Neural cell (in vitro differentiated cells): ENCODE results near the gene UBXN1. TPM values are rescaled to one million over a fixed set of nuclear protein-coding genes. Genes with fewer than 3 reads are reported as not detected.
"Not testable (repeated sequence)": the region's sequence is repeated elsewhere in the genome, so short reads cannot be mapped to it uniquely, and the experiment has no call there.

Source experiments
- H2AFZ ChIP-seq: fragments of 200-600, 300-800 bp; sonication (generic), shearing (Covaris generic); 2 replicates; pipeline ENCODE4 v1.6.0; 2014; ENCODE audit warnings: low read depth, mild to moderate bottlenecking, antibody characterized with exemption, low read length, moderate library complexity
- H3F3A ChIP-seq: fragments of 200-600 bp; shearing (Covaris generic); 2 replicates; pipeline ENCODE4 v1.6.1; 2016; ENCODE audit warnings: mild to moderate bottlenecking, moderate library complexity, mixed read lengths, antibody characterized with exemption, low read length; ENCODE audit not compliant: insufficient read depth, poor library complexity, severe bottlenecking
- H3K27ac ChIP-seq: fragments of 200-600, 300-800 bp; sonication (generic), shearing (Covaris generic); 2 replicates; pipeline ENCODE4 v1.5.1; 2014; ENCODE audit warnings: mild to moderate bottlenecking, low read length, moderate library complexity
- H3K27me3 ChIP-seq: fragments of 300-800, 200-600 bp; sonication (generic), shearing (Covaris generic); 2 replicates; pipeline ENCODE4 v1.6.0; 2014; ENCODE audit warnings: mild to moderate bottlenecking, low read depth, low read length, moderate library complexity; ENCODE audit not compliant: insufficient read depth
- H3K36me3 ChIP-seq: fragments of 300-800, 200-600 bp; sonication (generic), shearing (Covaris generic); 2 replicates; pipeline ENCODE4 v1.5.1; 2014; ENCODE audit warnings: mild to moderate bottlenecking, antibody characterized with exemption, low read length, moderate library complexity; ENCODE audit not compliant: insufficient read depth
- H3K4me2 ChIP-seq: fragments of 300-800, 200-600 bp; sonication (generic), shearing (Covaris generic); 2 replicates; pipeline ENCODE4 v1.6.0; 2014; ENCODE audit warnings: mild to moderate bottlenecking, low read length
- H3K4me3 ChIP-seq: fragments of 300-800, 200-600 bp; sonication (generic), shearing (Covaris generic); 2 replicates; pipeline ENCODE4 v1.5.1; 2014; ENCODE audit warnings: mild to moderate bottlenecking, low read length, moderate library complexity
- H3K79me2 ChIP-seq: fragments of 200-600 bp; shearing (Covaris generic); replicated peaks from 2 replicates; pipeline ENCODE4 v1.6.0; 2014; ENCODE audit warnings: mild to moderate bottlenecking, low read length, moderate library complexity; ENCODE audit not compliant: insufficient read depth
- H3K9ac ChIP-seq: fragments of 300-800, 200-600 bp; sonication (generic), shearing (Covaris generic); 2 replicates; pipeline ENCODE4 v1.6.1; 2016; ENCODE audit warnings: mild to moderate bottlenecking, low read length, mixed read lengths
- H3K9me2 ChIP-seq: fragments of 200-600 bp; shearing (Covaris generic); 2 replicates; pipeline ENCODE4 v1.6.1; 2016; ENCODE audit warnings: mild to moderate bottlenecking, low read length, mixed read lengths; ENCODE audit not compliant: insufficient read depth
- H3K9me3 ChIP-seq: fragments of 200-600, 300-800 bp; sonication (generic), shearing (Covaris generic); 2 replicates; pipeline ENCODE4 v1.6.1; 2016; ENCODE audit warnings: mild to moderate bottlenecking, mixed run types, low read length, moderate library complexity, mixed read lengths
- H4K20me1 ChIP-seq: fragments of 200-600 bp; shearing (Covaris generic); 2 replicates; pipeline ENCODE4 v1.6.1; 2016; ENCODE audit warnings: mild to moderate bottlenecking, mixed run types; ENCODE audit not compliant: insufficient read depth
- CTCF ChIP-seq: fragments of 450-650 bp; IDR thresholded peaks from 2 replicates; pipeline ENCODE4 v1.5.1; 2014; ENCODE audit warnings: antibody characterized with exemption, mild to moderate bottlenecking, moderate library complexity; ENCODE audit not compliant: poor library complexity, severe bottlenecking
- EP300 ChIP-seq: fragments of 450-650 bp; conservative IDR thresholded peaks from 2 replicates; pipeline ENCODE4 v1.6.1; 2014; ENCODE audit warnings: antibody characterized with exemption, mild to moderate bottlenecking, moderate library complexity; ENCODE audit not compliant: poor library complexity, severe bottlenecking
- EZH2 ChIP-seq: fragments of 200-600, 300-800 bp; shearing (Covaris generic), sonication (generic); IDR thresholded peaks from 2 replicates; pipeline ENCODE4 v1.6.1; 2014; ENCODE audit warnings: antibody characterized with exemption, low read length, borderline replicate concordance, mild to moderate bottlenecking; ENCODE audit not compliant: insufficient read depth, poor library complexity, severe bottlenecking
- MXI1 ChIP-seq: fragments of 450-650 bp; conservative IDR thresholded peaks from 2 replicates; pipeline ENCODE4 v1.6.1; 2014; ENCODE audit warnings: antibody characterized with exemption, mild to moderate bottlenecking; ENCODE audit not compliant: poor library complexity, severe bottlenecking
- POLR2AphosphoS5 ChIP-seq: IDR thresholded peaks from 2 replicates; pipeline ENCODE4 v1.6.1; 2012
- RAD21 ChIP-seq: fragments of 450-650 bp; conservative IDR thresholded peaks from 2 replicates; pipeline ENCODE4 v1.6.1; 2014; ENCODE audit warnings: antibody characterized with exemption, mild to moderate bottlenecking, moderate library complexity
- SMC3 ChIP-seq: fragments of 450-650 bp; conservative IDR thresholded peaks from 2 replicates; pipeline ENCODE4 v1.6.1; 2014; ENCODE audit warnings: antibody characterized with exemption, mild to moderate bottlenecking, moderate library complexity; ENCODE audit not compliant: poor library complexity
- TAF1 ChIP-seq: IDR thresholded peaks from 2 replicates; pipeline ENCODE4 v1.6.1; 2012; ENCODE audit warnings: low read depth
- polyA plus RNA-seq: library from polyadenylated mRNA; depleted of rRNA; stranded (reverse); fragments of >200 nt; gene quantifications from 2 replicates; pipeline ENCODE4 v1.2.3, GENCODE V29; 2014
- TF ChIP-seq, protein P1 (sequence below): IDR thresholded peaks from 2 replicates; pipeline ENCODE4 v1.6.1; 2012; ENCODE audit warnings: borderline replicate concordance

The UBXN1 gene
- polyA plus RNA-seq, 1 donor from 2014 or later: 209 TPM

DNA sequence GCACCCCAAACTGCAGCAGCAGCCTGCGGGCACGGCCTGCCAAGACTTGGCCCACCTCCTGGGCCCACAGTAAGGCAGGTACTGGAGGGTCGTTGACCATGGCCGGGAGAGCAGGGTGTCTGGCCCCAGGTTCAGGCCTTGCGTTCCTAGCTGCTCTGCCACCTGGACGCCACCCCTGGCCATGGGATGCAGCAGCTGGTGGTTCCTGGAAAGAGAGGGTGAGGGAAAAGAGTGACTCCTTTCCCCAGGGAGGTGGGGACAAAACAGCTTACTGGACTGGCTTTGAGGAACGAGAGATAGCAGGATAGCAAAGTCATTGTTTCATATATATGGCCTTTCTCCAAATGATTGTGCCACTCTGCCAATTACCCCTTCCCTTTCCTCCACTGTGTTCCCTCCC is 26.5 kb upstream of the UBXN1 start:
- peak overlapping the region; percentile 96 for H3K27ac ChIP-seq

DNA sequence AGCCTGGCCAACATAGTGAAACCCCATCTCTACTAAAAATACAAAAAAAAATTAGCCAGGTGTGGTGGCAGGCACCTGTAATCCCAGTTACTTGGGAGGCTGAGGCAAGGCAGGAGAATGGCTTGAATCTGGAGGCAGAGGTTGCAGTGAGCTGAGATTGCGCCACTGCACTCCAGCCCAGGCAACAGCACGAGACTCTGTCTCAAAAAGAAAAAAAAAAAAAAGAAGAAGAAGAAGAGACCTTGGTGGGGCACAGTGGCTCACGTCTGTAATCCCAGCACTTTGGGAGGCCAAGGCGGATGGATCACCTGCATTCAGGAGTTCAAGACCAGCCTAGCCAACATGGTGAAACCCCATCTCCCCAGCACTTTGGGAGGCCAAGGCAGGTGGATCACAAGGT is 25.0 kb upstream of the UBXN1 start:
- not testable (repeated sequence) for H3K9me3 ChIP-seq, H2AFZ ChIP-seq, H4K20me1 ChIP-seq, H3K27ac ChIP-seq, H3K9me2 ChIP-seq, H3K4me2 ChIP-seq, H3K9ac ChIP-seq, H3K4me3 ChIP-seq, H3F3A ChIP-seq, H3K36me3 ChIP-seq, H3K27me3 ChIP-seq
- H3K79me2 ChIP-seq: peaks cover 40% of the 10 kb centered on the region

More for the DNA sequence above, 26.5 kb upstream of the UBXN1 start:
- H3K4me2 ChIP-seq: peak overlapping the region; percentile 79
- H3F3A ChIP-seq: peaks cover 6% of the 10 kb centered on the region
- no peaks in the 10 kb centered on the region for H4K20me1 ChIP-seq
- no peak for TF ChIP-seq EP300
- TF ChIP-seq MXI1: no peak
- TF ChIP-seq SMC3: no peak
- TF ChIP-seq RAD21: no peak
- TF ChIP-seq TAF1: no peak
- no peak for TF ChIP-seq EZH2
- TF ChIP-seq, protein P1, sequence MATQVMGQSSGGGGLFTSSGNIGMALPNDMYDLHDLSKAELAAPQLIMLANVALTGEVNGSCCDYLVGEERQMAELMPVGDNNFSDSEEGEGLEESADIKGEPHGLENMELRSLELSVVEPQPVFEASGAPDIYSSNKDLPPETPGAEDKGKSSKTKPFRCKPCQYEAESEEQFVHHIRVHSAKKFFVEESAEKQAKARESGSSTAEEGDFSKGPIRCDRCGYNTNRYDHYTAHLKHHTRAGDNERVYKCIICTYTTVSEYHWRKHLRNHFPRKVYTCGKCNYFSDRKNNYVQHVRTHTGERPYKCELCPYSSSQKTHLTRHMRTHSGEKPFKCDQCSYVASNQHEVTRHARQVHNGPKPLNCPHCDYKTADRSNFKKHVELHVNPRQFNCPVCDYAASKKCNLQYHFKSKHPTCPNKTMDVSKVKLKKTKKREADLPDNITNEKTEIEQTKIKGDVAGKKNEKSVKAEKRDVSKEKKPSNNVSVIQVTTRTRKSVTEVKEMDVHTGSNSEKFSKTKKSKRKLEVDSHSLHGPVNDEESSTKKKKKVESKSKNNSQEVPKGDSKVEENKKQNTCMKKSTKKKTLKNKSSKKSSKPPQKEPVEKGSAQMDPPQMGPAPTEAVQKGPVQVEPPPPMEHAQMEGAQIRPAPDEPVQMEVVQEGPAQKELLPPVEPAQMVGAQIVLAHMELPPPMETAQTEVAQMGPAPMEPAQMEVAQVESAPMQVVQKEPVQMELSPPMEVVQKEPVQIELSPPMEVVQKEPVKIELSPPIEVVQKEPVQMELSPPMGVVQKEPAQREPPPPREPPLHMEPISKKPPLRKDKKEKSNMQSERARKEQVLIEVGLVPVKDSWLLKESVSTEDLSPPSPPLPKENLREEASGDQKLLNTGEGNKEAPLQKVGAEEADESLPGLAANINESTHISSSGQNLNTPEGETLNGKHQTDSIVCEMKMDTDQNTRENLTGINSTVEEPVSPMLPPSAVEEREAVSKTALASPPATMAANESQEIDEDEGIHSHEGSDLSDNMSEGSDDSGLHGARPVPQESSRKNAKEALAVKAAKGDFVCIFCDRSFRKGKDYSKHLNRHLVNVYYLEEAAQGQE: no peak
- TF ChIP-seq POLR2AphosphoS5: no peak
- TF ChIP-seq CTCF: no peak
- no peaks in the 10 kb centered on the region for H3K9me3 ChIP-seq
- no peaks in the 10 kb centered on the region for H3K9me2 ChIP-seq
- H3K9ac ChIP-seq: peak overlapping the region; percentile 99
- peaks cover 40% of the 10 kb centered on the region for H3K79me2 ChIP-seq
- H3K4me3 ChIP-seq: peak overlapping the region; percentile 75
- no peak overlapping the region for H2AFZ ChIP-seq
- H3K36me3 ChIP-seq: peaks cover 6% of the 10 kb centered on the region
- no peaks in the 10 kb centered on the region for H3K27me3 ChIP-seq

- H3K4me2 ChIP-seq: no peak overlapping the region
- no peak overlapping the region for H2AFZ ChIP-seq
- H3K4me3 ChIP-seq: no peak overlapping the region
- TF ChIP-seq TAF1 (no peak), SMC3 (no peak)
- no peaks in the 10 kb centered on the region for H3F3A ChIP-seq
- H4K20me1 ChIP-seq: no peaks in the 10 kb centered on the region
- H3K36me3 ChIP-seq: no peaks in the 10 kb centered on the region
- H3K27me3 ChIP-seq: no peaks in the 10 kb centered on the region
- no peak overlapping the region for H3K9ac ChIP-seq
- no peaks in the 10 kb centered on the region for H3K9me3 ChIP-seq
- H3K9me2 ChIP-seq: no peaks in the 10 kb centered on the region
- no peak overlapping the region for H3K27ac ChIP-seq
- peaks cover 25% of the 10 kb centered on the region for H3K79me2 ChIP-seq
Observed at GRCh38 chr11:62702246-62702645, 23.4 kb upstream of the UBXN1 start.
